PC-3 (cell line): ENCODE results near the gene LSM12.

ENCODE experiments used
- CTCF ChIP-seq: fragments of 300-600 bp; sonication (generic); conservative IDR thresholded peaks from 2 replicates; pipeline ENCODE4 v1.5.1; 2017; ENCODE audit warnings: antibody characterized with exemption, low read depth, mild to moderate bottlenecking, low read length
- EZH2 ChIP-seq: fragments of 300-600 bp; sonication (generic); IDR thresholded peaks from one replicate; pipeline ENCODE4 v1.6.1; 2017; ENCODE audit warnings: antibody characterized with exemption, mild to moderate bottlenecking, low read length; ENCODE audit not compliant: unreplicated experiment
- EZH2phosphoT487 ChIP-seq: fragments of 300-600 bp; sonication (generic); IDR thresholded peaks from 2 replicates; pipeline ENCODE4 v1.6.1; 2018; ENCODE audit warnings: mild to moderate bottlenecking, antibody characterized with exemption, low read length, borderline replicate concordance

- TF ChIP-seq CTCF = no peak
- TF ChIP-seq EZH2 = no peak
- TF ChIP-seq EZH2phosphoT487 = no peak
These were observed 29.0 kb downstream of the LSM12 start for GRCh38 chr17:44037471-44037870.
